HEK293 (cell line): ENCODE results near the gene AKR1C3.

Source experiments
- CTCF ChIA-PET: fragments of 350-600 bp; formaldehyde crosslinking; extraction: SDS; loops from one replicate; lab custom pipeline; 2021; ENCODE audit warnings: antibody characterized with exemption; lab: Yijun Ruan, JAX
- POLR2A ChIA-PET: fragments of 300-600 bp; formaldehyde crosslinking; extraction: SDS; loops from one replicate; lab custom pipeline; 2020; ENCODE audit warnings: antibody characterized with exemption, inconsistent platforms; lab: Yijun Ruan, JAX
- H3K27ac ChIP-seq: fragments of 200-500 bp; sonication (Bioruptor generic); 2 replicates; pipeline ENCODE4 v1.5.1; 2014; ENCODE audit warnings: low read depth, low read length, control low read depth, inconsistent platforms; ENCODE audit errors: extremely low read depth
- H3K36me3 ChIP-seq, 2 experiments: fragments of 200-500 bp in 1 of 2; sonication (Bioruptor generic) in 1 of 2; 1 replicate in 1 of 2; 2 replicates in 1 of 2; pipeline ENCODE4 v1.5.1; 2014 to 2017; ENCODE audit warnings: inconsistent platforms in 2 of 2, low read length in 2 of 2; ENCODE audit not compliant: control insufficient read depth in 2 of 2, insufficient read depth in 1 of 2
- H3K4me1 ChIP-seq: fragments of 200-500 bp; sonication (Bioruptor generic); 2 replicates; pipeline ENCODE4 v1.5.1; 2014; ENCODE audit warnings: mild to moderate bottlenecking, low read length, inconsistent platforms; ENCODE audit not compliant: control insufficient read depth, insufficient read depth
- H3K4me3 ChIP-seq: 2 replicates; pipeline ENCODE4 v1.5.1; 2011; ENCODE audit warnings: low read depth, mild to moderate bottlenecking, control low read depth, low read length, moderate library complexity
- H3K9me3 ChIP-seq: fragments of 200-500 bp; sonication (Bioruptor generic); 2 replicates; pipeline ENCODE4 v1.5.1; 2014; ENCODE audit warnings: low read depth, low read length, inconsistent platforms; ENCODE audit not compliant: control insufficient read depth, insufficient read depth
- ATF2 ChIP-seq: fragments of 450-650 bp; formaldehyde crosslinking; IDR thresholded peaks from 2 replicates; pipeline ENCODE4 v1.5.1; 2016; ENCODE audit warnings: missing biosample characterization, missing genetic modification characterization, low read depth
- IKZF3 ChIP-seq: fragments of 450-650 bp; IDR thresholded peaks from 2 replicates; pipeline ENCODE4 v1.5.0; 2018; ENCODE audit warnings: missing biosample characterization, mild to moderate bottlenecking, missing genetic modification characterization, moderate library complexity
- KLF1 ChIP-seq: fragments of 450-650 bp; formaldehyde crosslinking; IDR thresholded peaks from 2 replicates; pipeline ENCODE4 v1.5.1; 2016; ENCODE audit warnings: missing biosample characterization, missing genetic modification characterization
- SCRT1 ChIP-seq: fragments of 450-650 bp; formaldehyde crosslinking; IDR thresholded peaks from 2 replicates; pipeline ENCODE4 v1.5.1; 2016; ENCODE audit warnings: missing biosample characterization, missing genetic modification characterization, borderline replicate concordance
- SCRT2 ChIP-seq: fragments of 450-650 bp; formaldehyde crosslinking; IDR thresholded peaks from 2 replicates; pipeline ENCODE4 v1.5.1; 2016; ENCODE audit warnings: missing biosample characterization, missing genetic modification characterization
- ZBTB1 ChIP-seq: fragments of 450-650 bp; formaldehyde crosslinking; IDR thresholded peaks from 2 replicates; pipeline ENCODE4 v1.5.1; 2016; ENCODE audit warnings: missing biosample characterization, missing genetic modification characterization
- ZBTB6 ChIP-seq: fragments of 450-650 bp; formaldehyde crosslinking; IDR thresholded peaks from 2 replicates; pipeline ENCODE4 v1.5.1; 2017; ENCODE audit warnings: missing biosample characterization, missing genetic modification characterization
- ZBTB7A ChIP-seq: fragments of 450-650 bp; formaldehyde crosslinking; IDR thresholded peaks from 2 replicates; pipeline ENCODE4 v1.5.1; 2016; ENCODE audit warnings: low read depth, missing biosample characterization, missing genetic modification characterization
- ZFP41 ChIP-seq: fragments of 450-650 bp; formaldehyde crosslinking; IDR thresholded peaks from 2 replicates; pipeline ENCODE4 v1.5.1; 2016; ENCODE audit warnings: missing biosample characterization, missing genetic modification characterization, borderline replicate concordance
- ZFP69B ChIP-seq: fragments of 450-650 bp; formaldehyde crosslinking; IDR thresholded peaks from 2 replicates; pipeline ENCODE4 v1.5.1; 2016; ENCODE audit warnings: missing biosample characterization, missing genetic modification characterization
- ZIC2 ChIP-seq: fragments of 450-650 bp; formaldehyde crosslinking; IDR thresholded peaks from 2 replicates; pipeline ENCODE4 v1.5.1; 2016; ENCODE audit warnings: missing biosample characterization, missing genetic modification characterization
- ZNF114 ChIP-seq: fragments of 450-650 bp; formaldehyde crosslinking; IDR thresholded peaks from 2 replicates; pipeline ENCODE4 v1.5.0; 2017; ENCODE audit warnings: missing biosample characterization, missing genetic modification characterization
- ZNF169 ChIP-seq: fragments of 450-650 bp; formaldehyde crosslinking; IDR thresholded peaks from 2 replicates; pipeline ENCODE4 v1.5.1; 2016; ENCODE audit warnings: missing biosample characterization, missing genetic modification characterization
- ZNF23 ChIP-seq: fragments of 450-650 bp; formaldehyde crosslinking; IDR thresholded peaks from 2 replicates; pipeline ENCODE4 v1.5.1; 2016; ENCODE audit warnings: missing biosample characterization, missing genetic modification characterization, borderline replicate concordance
- ZNF26 ChIP-seq: fragments of 450-650 bp; formaldehyde crosslinking; IDR thresholded peaks from 2 replicates; pipeline ENCODE4 v1.5.1; 2016; ENCODE audit warnings: missing biosample characterization, missing genetic modification characterization
- ZNF366 ChIP-seq: fragments of 450-650 bp; formaldehyde crosslinking; conservative IDR thresholded peaks from 2 replicates; pipeline ENCODE4 v1.5.1; 2016; ENCODE audit warnings: missing biosample characterization, missing genetic modification characterization
- ZNF488 ChIP-seq: fragments of 450-650 bp; formaldehyde crosslinking; IDR thresholded peaks from 2 replicates; pipeline ENCODE4 v1.5.1; 2016; ENCODE audit warnings: missing biosample characterization, missing genetic modification characterization
- ZNF514 ChIP-seq: fragments of 450-650 bp; formaldehyde crosslinking; IDR thresholded peaks from 2 replicates; pipeline ENCODE4 v1.5.1; 2016; ENCODE audit warnings: missing biosample characterization, missing genetic modification characterization
- ZNF518A ChIP-seq: fragments of 450-650 bp; formaldehyde crosslinking; conservative IDR thresholded peaks from 2 replicates; pipeline ENCODE4 v1.5.1; 2016; ENCODE audit warnings: low read depth, missing biosample characterization, missing genetic modification characterization
- ZNF521 ChIP-seq: fragments of 450-650 bp; formaldehyde crosslinking; IDR thresholded peaks from 2 replicates; pipeline ENCODE4 v1.5.1; 2017; ENCODE audit warnings: missing biosample characterization, mild to moderate bottlenecking, missing genetic modification characterization
- ZNF585B ChIP-seq: fragments of 450-650 bp; formaldehyde crosslinking; IDR thresholded peaks from 2 replicates; pipeline ENCODE4 v1.5.1; 2016; ENCODE audit warnings: missing biosample characterization, missing genetic modification characterization
- ZNF621 ChIP-seq: fragments of 450-650 bp; formaldehyde crosslinking; IDR thresholded peaks from 2 replicates; pipeline ENCODE4 v1.5.1; 2017; ENCODE audit warnings: missing biosample characterization, missing genetic modification characterization
- ZNF670 ChIP-seq: fragments of 450-650 bp; formaldehyde crosslinking; IDR thresholded peaks from 2 replicates; pipeline ENCODE4 v1.5.1; 2016; ENCODE audit warnings: missing biosample characterization, missing genetic modification characterization, low read depth

Gene AKR1C3

GRCh38 chr10:5091196-5091595 is 3.0 kb upstream of the AKR1C3 start:
- ChIA-PET POLR2A (no interaction called here), CTCF (no interaction called here)
- no peak overlapping the region for H3K27ac ChIP-seq
- H3K4me3 ChIP-seq = no peak overlapping the region
- TF ChIP-seq ZBTB6 (tag by site-specific recombination) (no peak), ZNF169 (tag by site-specific recombination) (no peak), ZNF514 (tag by site-specific recombination) (no peak), ZBTB7A (tag by site-specific recombination) (no peak), ZNF366 (tag by site-specific recombination) (no peak), SCRT2 (no peak), SCRT1 (tag by site-specific recombination) (no peak), ZNF621 (no peak), ZNF23 (tag by site-specific recombination) (no peak), ZNF585B (tag by site-specific recombination) (no peak), IKZF3 (no peak), ZBTB1 (tag by site-specific recombination) (no peak), ZFP69B (no peak), ATF2 (tag by site-specific recombination) (no peak), KLF1 (no peak), ZIC2 (tag by site-specific recombination) (no peak)
- H3K9me3 ChIP-seq = no peaks in the 10 kb centered on the region
- H3K4me1 ChIP-seq = no peaks in the 10 kb centered on the region
- no peaks in the 10 kb centered on the region for H3K36me3 ChIP-seq

GRCh38 chr10:5092375-5092774 is 1.8 kb upstream of the AKR1C3 start:
- Histone ChIP-seq H3K4me1 (no peaks in the 10 kb centered on the region), H3K27ac (no peak overlapping the region), H3K36me3 (peaks cover 0 to under 1% of the 10 kb centered on the region in 2 experiments; a peak in 1 of 3 replicates), H3K9me3 (no peaks in the 10 kb centered on the region), H3K4me3 (no peak overlapping the region)
- CTCF ChIA-PET = interaction anchor here (5.4 kb wide), 1 partner anchor 243 kb away, joined by 54 read pairs; no protein-coding TSS in a partner anchor
- POLR2A ChIA-PET = no interaction called here
- TF ChIP-seq ZNF518A (tag by site-specific recombination) (no peak), ATF2 (tag by site-specific recombination) (no peak), ZNF488 (tag by site-specific recombination) (no peak), ZNF26 (no peak), ZFP41 (tag by site-specific recombination) (no peak), ZNF670 (tag by site-specific recombination) (no peak), ZNF366 (tag by site-specific recombination) (no peak), ZNF114 (tag by site-specific recombination) (no peak), ZNF521 (tag by site-specific recombination) (no peak)
